ENCODE measurements around the gene MVD.

The MVD gene

DNA sequence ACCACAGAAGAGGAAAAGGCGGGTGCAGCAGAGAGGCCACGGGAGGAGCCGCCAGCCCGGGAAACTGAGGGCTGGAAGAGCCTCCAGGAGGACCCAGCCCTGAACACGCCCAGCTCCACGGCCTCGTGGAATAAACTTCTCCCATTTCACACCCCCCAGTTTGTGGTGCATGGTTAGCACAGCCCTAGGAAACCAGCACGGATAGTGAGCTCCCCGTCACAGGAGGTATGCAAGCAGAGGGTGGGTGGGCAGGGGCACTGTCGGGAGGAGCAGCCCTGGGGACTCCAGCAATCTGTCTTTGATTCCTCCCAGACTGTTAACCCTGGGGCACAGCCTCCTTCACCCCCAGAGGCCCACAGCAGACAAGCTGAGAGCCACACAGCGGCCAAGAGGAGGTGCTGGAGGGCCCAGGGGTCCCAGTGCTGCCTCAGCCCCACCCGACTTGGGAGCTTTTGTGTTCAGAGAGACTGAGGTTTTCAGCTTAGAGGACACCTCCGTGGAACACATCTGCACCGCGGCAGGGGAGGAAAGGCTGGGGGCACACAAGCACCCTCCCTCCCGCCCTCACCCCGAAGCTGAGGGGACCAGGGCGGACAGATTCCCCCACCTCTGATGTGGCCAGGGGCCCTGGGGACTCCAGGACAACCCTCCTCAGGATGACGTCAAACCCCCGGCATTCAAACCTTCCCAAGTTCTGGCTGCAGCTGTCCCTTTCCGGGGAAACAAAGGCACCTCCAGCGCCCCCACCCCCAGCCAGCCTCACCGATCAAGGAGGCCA is 26.2 kb downstream of the MVD start:
- TF ChIP-seq, protein P1, sequence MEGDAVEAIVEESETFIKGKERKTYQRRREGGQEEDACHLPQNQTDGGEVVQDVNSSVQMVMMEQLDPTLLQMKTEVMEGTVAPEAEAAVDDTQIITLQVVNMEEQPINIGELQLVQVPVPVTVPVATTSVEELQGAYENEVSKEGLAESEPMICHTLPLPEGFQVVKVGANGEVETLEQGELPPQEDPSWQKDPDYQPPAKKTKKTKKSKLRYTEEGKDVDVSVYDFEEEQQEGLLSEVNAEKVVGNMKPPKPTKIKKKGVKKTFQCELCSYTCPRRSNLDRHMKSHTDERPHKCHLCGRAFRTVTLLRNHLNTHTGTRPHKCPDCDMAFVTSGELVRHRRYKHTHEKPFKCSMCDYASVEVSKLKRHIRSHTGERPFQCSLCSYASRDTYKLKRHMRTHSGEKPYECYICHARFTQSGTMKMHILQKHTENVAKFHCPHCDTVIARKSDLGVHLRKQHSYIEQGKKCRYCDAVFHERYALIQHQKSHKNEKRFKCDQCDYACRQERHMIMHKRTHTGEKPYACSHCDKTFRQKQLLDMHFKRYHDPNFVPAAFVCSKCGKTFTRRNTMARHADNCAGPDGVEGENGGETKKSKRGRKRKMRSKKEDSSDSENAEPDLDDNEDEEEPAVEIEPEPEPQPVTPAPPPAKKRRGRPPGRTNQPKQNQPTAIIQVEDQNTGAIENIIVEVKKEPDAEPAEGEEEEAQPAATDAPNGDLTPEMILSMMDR (IDR thresholded peaks at IDR 0.05; ENCODE audit: low read depth, low read length) = no peak

DNA sequence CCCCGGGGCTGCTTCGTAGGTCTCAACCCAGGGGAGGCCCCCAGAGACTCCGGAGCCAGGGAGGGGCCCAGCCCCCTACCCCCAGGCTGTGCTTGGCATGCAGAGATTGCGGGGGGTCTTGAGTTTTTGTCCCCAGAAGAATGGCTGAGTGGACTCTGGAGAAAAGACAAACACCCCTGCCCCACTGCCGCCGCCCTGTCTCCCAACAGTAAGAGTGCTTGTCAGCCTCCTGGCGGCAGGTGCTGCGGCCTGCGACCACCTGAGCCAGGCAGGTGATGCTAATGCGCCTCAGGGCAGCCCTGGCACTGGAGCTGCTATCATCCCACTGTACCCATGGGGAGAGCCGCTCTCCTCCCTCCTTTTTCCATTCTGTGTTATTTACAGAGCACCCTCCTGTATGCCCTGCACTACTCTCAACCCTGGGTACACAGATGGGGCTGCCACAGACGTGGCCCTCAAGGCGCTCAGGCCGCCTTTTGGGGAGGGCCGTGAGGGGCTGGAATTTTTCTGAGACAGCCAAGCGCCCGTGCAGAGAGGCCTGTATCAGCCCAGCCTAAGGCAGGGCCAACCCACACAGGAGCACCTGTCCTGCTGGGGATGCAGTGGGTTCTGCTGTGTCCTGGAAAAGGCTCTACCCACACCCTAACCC is 27.1 kb downstream of the MVD start:
- H3K4me3 ChIP-seq (ENCODE audit: low read depth, low read length) = no peak overlapping the region
- TF ChIP-seq, protein P1 (IDR thresholded peaks at IDR 0.05; ENCODE audit: low read depth, low read length) = no peak

More for the DNA sequence above, 26.2 kb downstream of the MVD start:
- no peak overlapping the region for H3K4me3 ChIP-seq (ENCODE audit: low read depth, low read length)

DNA sequence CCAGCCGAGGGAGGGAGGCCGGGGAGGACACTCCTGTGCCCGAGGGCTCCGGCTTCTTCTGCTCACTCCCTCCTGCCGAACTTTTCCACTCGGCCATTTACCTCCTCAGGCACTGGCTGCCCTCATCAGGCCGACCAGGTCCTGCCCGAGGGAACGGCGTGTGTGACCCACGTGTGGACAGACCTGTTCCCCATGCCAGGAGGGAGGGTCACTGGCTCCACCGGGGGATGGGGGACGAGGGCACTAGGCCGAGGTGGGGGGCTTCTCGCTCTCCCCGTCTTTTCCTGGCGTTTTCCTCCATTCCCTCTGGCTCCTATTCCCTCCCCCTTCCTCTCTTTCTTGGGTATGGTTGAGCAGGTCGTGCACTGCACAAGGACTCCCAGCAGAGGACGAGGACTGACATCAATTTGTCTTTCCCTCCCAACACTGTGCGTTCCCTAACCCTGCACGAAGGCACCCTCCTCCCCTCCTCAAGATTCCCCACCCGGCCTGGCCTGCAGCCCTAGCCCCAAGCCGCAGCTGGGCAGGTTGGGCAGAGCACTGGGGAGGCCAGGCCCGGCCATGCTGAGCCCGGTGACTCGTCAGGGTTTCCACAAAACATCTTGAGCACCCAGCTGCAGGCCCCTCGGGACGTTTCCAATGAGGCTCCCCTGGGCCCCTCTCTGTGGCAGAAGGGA is 27.8 kb downstream of the MVD start:
- TF ChIP-seq, protein P1 (IDR thresholded peaks at IDR 0.05; ENCODE audit: low read depth, low read length) = no peak
- peak overlapping the region; percentile 41 for H3K4me3 ChIP-seq (ENCODE audit: low read depth, low read length)

DNA sequence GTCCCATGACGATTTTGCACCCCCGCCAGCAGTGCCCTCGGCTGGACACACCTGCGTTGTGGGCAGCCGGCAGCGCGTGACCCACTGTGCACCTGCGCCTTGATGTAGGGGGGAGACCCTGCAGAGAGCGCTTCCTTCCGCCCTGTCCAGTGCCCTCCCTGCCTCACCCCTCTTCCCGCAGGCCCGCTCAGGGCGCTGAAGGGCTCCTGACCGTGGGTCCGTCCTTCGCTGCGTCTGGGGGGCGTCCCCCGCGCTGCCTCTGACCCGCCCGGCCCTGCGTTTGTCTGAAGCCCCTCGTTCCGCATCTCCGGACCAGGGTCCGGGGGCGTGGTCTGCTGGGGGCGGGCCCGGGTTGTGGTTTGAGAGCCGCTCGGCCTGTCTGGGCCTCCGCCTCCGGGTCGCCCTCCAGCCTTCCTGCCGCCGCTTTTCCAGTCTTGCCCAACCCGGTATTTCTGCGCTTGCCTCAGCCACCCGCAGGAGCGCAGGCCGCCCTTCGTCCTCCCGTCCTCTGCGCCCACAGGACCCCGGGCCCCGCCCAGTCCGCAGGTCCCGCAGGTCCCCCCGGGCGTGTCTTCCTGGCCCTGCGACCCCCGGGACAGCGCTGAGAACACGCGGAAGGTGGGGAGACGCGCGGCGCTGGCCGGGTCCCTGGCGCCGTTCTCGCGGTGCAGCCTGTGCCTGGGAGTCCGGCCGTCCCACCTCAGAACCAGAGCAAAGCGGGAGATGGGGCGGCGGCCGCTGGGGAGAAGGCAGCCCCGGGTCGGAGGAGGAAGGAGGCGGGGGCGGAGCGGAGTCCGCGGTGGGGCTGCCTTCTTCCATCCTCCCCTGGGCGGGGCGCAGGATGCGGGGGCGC is 28.5 kb downstream of the MVD start:
- peak overlapping the region; percentile 41 for H3K4me3 ChIP-seq (ENCODE audit: low read depth, low read length)
- TF ChIP-seq, protein P1 (IDR thresholded peaks at IDR 0.05; ENCODE audit: low read depth, low read length) = no peak

DNA sequence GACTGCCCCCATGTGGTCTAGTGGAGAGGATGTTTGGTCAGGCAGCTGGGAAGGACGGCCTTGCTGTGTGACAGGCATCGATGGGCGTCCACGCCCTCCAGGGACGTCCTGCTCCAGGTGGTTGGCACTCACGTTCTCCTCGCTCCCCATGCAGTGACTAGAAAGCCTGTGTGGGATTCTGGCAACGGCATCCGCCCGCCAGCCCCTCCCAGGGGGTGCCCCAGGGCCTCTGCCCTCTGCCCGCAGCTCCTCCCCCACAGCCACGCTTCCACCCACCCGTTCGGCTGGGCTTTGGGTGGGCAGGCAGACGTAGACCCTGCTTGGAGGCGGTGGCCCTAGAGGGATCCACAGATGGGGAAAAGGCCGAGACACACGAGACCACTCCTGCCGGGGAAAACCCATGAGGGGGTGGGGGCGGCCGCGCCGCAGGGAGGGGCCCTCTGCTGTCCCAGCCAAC is 29.2 kb downstream of the MVD start:
- H3K4me3 ChIP-seq (ENCODE audit: low read depth, low read length) = no peak overlapping the region
- TF ChIP-seq, protein P1 (IDR thresholded peaks at IDR 0.05; ENCODE audit: low read depth, low read length) = no peak

DNA sequence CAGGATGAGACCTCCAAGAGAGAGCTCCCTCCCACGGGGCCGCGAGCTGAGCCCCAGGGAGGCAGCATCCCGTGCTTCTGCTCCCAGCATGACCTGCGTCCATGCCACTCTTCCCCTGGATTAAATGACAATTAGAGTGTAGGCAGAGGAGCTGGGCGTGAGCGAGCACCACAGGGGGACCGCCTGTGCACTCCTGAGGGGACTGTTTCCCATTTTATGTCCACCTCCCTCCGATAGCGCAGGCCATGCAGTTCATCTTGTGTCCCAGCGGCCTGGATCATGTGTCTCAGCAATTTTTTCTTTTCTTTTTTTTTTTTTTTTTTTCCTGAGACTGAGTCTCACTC is 30.3 kb downstream of the MVD start:
- no peak overlapping the region for H3K4me3 ChIP-seq (ENCODE audit: low read depth, low read length)
- TF ChIP-seq, protein P1 (IDR thresholded peaks at IDR 0.05; ENCODE audit: low read depth, low read length) = no peak
